GM12878 (cell line): ENCODE results near the gene PNPLA3. TPM values are rescaled to one million over a fixed set of nuclear protein-coding genes. Genes with fewer than 3 reads are reported as not detected.

ENCODE experiments used
- ATAC-seq: fragments of 200-7000 bp; cut with Tn5 transposase; 3 replicates; pipeline ENCODE4 v1.9.1; 2020; ENCODE audit warnings: mild to moderate bottlenecking, moderate library complexity
- BruUV-seq: library from RNA; stranded (reverse); fragments of 400-500 nt; replicated peaks from 2 replicates; lab custom pipeline; 2021; lab: Mats Ljungman, UMichigan
- CTCF ChIA-PET: fragments of 300-600 bp; sonication (Branson Sonifier 250); formaldehyde crosslinking; extraction: SDS; loops from one replicate; lab custom pipeline; 2021; ENCODE audit warnings: inconsistent platforms; lab: Yijun Ruan, JAX
- POLR2A ChIA-PET: fragments of 350-600 bp; formaldehyde crosslinking; extraction: SDS; loops from one replicate; lab custom pipeline; 2021; ENCODE audit warnings: inconsistent platforms; lab: Charles Lee
- RAD21 ChIA-PET: fragments of 300-600 bp; sonication (Branson Sonifier 250); formaldehyde crosslinking; loops from one replicate; lab custom pipeline; 2023; ENCODE audit warnings: antibody characterized with exemption; ENCODE audit not compliant: unreplicated experiment; lab: Charles Lee
- SMC1A ChIA-PET: fragments of 300-600 bp; sonication (Branson Sonifier 250); formaldehyde crosslinking; loops from one replicate; lab custom pipeline; 2023; ENCODE audit not compliant: unreplicated experiment, uncharacterized antibody; lab: Charles Lee
- DNase-seq: peaks from one replicate; pipeline ENCODE4 v3.0.0-alpha.2; 2011; ENCODE audit warnings: low read depth, low spot score
- FAIRE-seq: peaks from 3 replicates; lab custom pipeline; 2011; peaks lifted over from hg19 to GRCh38; lab: Jason Lieb, UNC
- H2AFZ ChIP-seq: 2 replicates; pipeline ENCODE4 v1.6.0; 2011; ENCODE audit warnings: low read depth, low read length, control low read depth; ENCODE audit not compliant: control insufficient read depth
- H3K27ac ChIP-seq: 2 replicates; pipeline ENCODE4 v1.5.1; 2011; ENCODE audit warnings: control low read depth; ENCODE audit not compliant: control insufficient read depth, insufficient read depth
- H3K27me3 ChIP-seq, 2 experiments: replicated peaks in 1 of 2; 2 replicates each; pipeline versions ENCODE4 v1.6.0 to v1.6.1; 2011; ENCODE audit warnings: low read length in 1 of 2; ENCODE audit not compliant: control insufficient read depth in 2 of 2, insufficient read depth in 2 of 2
- H3K36me3 ChIP-seq, 2 experiments: 2 replicates each; pipeline ENCODE4 v1.5.1; 2011; ENCODE audit warnings: low read length in 1 of 2; ENCODE audit not compliant: control insufficient read depth in 2 of 2, insufficient read depth in 2 of 2
- H3K4me1 ChIP-seq: 2 replicates; pipeline ENCODE4 v1.6.1; 2011; ENCODE audit warnings: mild to moderate bottlenecking, low read length, moderate library complexity, mixed read lengths; ENCODE audit not compliant: control insufficient read depth, insufficient read depth
- H3K4me2 ChIP-seq: 2 replicates; pipeline ENCODE4 v1.6.0; 2011; ENCODE audit warnings: control low read depth; ENCODE audit not compliant: control insufficient read depth, insufficient read depth
- H3K4me3 ChIP-seq: fragments of 200-600 bp; sonication (generic); 2 replicates; pipeline ENCODE4 v1.5.1; 2016
- H3K79me2 ChIP-seq: 2 replicates; pipeline ENCODE4 v1.6.0; 2011; ENCODE audit warnings: low read length; ENCODE audit not compliant: control insufficient read depth, insufficient read depth
- H3K9ac ChIP-seq: 2 replicates; pipeline ENCODE4 v1.8.0; 2011; ENCODE audit warnings: low read length, control low read depth, mixed read lengths; ENCODE audit not compliant: control insufficient read depth, insufficient read depth
- H3K9me3 ChIP-seq: replicated peaks from 3 replicates; pipeline ENCODE4 v1.5.1; 2011; ENCODE audit warnings: mild to moderate bottlenecking, low read length; ENCODE audit not compliant: control insufficient read depth, insufficient read depth
- H4K20me1 ChIP-seq: 2 replicates; pipeline ENCODE4 v1.6.0; 2011; ENCODE audit not compliant: control insufficient read depth, insufficient read depth
- BRCA1 ChIP-seq: IDR thresholded peaks from 2 replicates; pipeline ENCODE4 v1.6.1; 2011; ENCODE audit warnings: low read depth, low read length, improper control_type of control experiment
- CHD1 ChIP-seq: IDR thresholded peaks from 2 replicates; pipeline ENCODE4 v1.6.1; 2012; ENCODE audit warnings: low read depth, low read length, improper control_type of control experiment
- EP300 ChIP-seq, 2 experiments: fragments of 150-350 bp in 1 of 2; IDR thresholded peaks; 2 replicates each; pipeline ENCODE4 v1.6.1; 2011 to 2012; ENCODE audit warnings: low read depth in 2 of 2, low read length in 2 of 2, borderline replicate concordance in 1 of 2, improper control_type of control experiment in 1 of 2, inconsistent platforms in 1 of 2; ENCODE audit not compliant: control insufficient read depth in 1 of 2
- ESRRA ChIP-seq: IDR thresholded peaks from 2 replicates; pipeline ENCODE4 v1.6.1; 2012; ENCODE audit warnings: mild to moderate bottlenecking, low read length, improper control_type of control experiment
- EZH2 ChIP-seq: IDR thresholded peaks from 2 replicates; pipeline ENCODE4 v1.6.1; 2012; ENCODE audit warnings: low read depth, mild to moderate bottlenecking, control low read depth, inconsistent platforms, low read length, borderline replicate concordance; ENCODE audit not compliant: control insufficient read depth
- IRF5 ChIP-seq: fragments of 450-650 bp; IDR thresholded peaks from 2 replicates; pipeline ENCODE4 v1.6.1; 2017; ENCODE audit warnings: borderline replicate concordance
- STAT1 ChIP-seq: fragments of 450-650 bp; conservative IDR thresholded peaks from 2 replicates; pipeline ENCODE4 v1.6.1; 2014; ENCODE audit warnings: antibody characterized with exemption, mild to moderate bottlenecking
- ZNF274 ChIP-seq: IDR thresholded peaks from one replicate; pipeline ENCODE4 v1.8.0; 2011; ENCODE audit not compliant: insufficient read length, insufficient read depth
- WGBS: methylation state at CpG from one replicate; pipeline ENCODE4 v1.1.6; 2016; ENCODE audit warnings: low lambda C conversion rate; ENCODE audit not compliant: insufficient replicate concordance, insufficient coverage; ENCODE audit errors: missing lambda C conversion rate; 5-methylcytosine and 5-hydroxymethylcytosine counted together
- in situ Hi-C: fragments of 300-500 bp; cut with MboI; formaldehyde crosslinking; loops from 9 replicates; pipeline ENCODE4 v1.14.3; 2018; ENCODE audit warnings: mixed read lengths
- intact Hi-C: fragments of 100-400 bp; cut with micrococcal nuclease; formaldehyde crosslinking; loops from one replicate; pipeline ENCODE4 v1.14.2; 2022; ENCODE audit not compliant: unreplicated experiment
- polyA plus RNA-seq, 11 experiments: library from polyadenylated mRNA; depleted of rRNA in 4 of 11; unstranded in 6 of 11; stranded (reverse) in 5 of 11; fragments of >200 nt; fragmentation: Nextera tagmentation in 4 of 11; fragmentation: Illumina TruSeq in 1 of 11; extraction: Ambion mirVana in 4 of 11; extraction: Trizol in 1 of 11; gene quantifications; 1 replicate in 1 of 11; 2 replicates in 10 of 11; pipeline versions ENCODE4 v1.2.1 to v1.2.3, GENCODE V29; 2011 to 2016; ENCODE audit warnings: inconsistent platforms in 2 of 11, missing spikeins in 2 of 11, low read depth in 1 of 11
- total RNA-seq, 4 experiments: library from RNA; depleted of rRNA in 3 of 4; stranded (reverse); fragments of >200 nt in 3 of 4; fragmentation: Illumina TruSeq in 1 of 4; extraction: Trizol in 1 of 4; gene quantifications; 2 replicates each; pipeline versions ENCODE4 v1.2.1 to v1.2.3, GENCODE V29; 2013 to 2021

The PNPLA3 gene
- total and polyA plus RNA-seq, 10 of the 15 experiments (the other 5 are each of a cell fraction or from before 2014, with no cell fraction given): 0.05 to 0.08 TPM; not detected in 8

GRCh38 chr22:43928908-43929307 is 5.3 kb downstream of the PNPLA3 start:
- intact Hi-C loops (no loop called here), in situ Hi-C loops (no loop called here)
- FAIRE-seq (no peak), DNase-seq (no peak), ATAC-seq (no peak)
- Histone ChIP-seq H3K4me2 (no peak overlapping the region), H3K4me1 (no peaks in the 10 kb centered on the region), H3K9ac (no peak overlapping the region), H3K27me3 (peaks cover 0 to 2% of the 10 kb centered on the region in 2 experiments; a peak in 2 of 4 replicates), H3K36me3 (no peaks in the 10 kb centered on the region), H3K27ac (no peak overlapping the region), H3K9me3 (no peaks in the 10 kb centered on the region), H3K79me2 (no peaks in the 10 kb centered on the region), H3K4me3 (no peak overlapping the region), H4K20me1 (no peaks in the 10 kb centered on the region; the same call in 1 of the 2 replicates), H2AFZ (no peak overlapping the region)
- TF ChIP-seq EZH2 (no peak), ZNF274 (no peak), CHD1 (no peak), BRCA1 (no peak), IRF5 (no peak), STAT1 (no peak), EP300 (IDR thresholded peaks at IDR 0.05; ENCODE audit: borderline replicate concordance in 1 of 2, control insufficient read depth in 1 of 2, low read depth in 2 of 2, low read length in 2 of 2) (no peak), ESRRA (no peak)
- 45% methylated on average over 6 of the region's 6 CpGs for WGBS
- ChIA-PET POLR2A (no interaction called here), SMC1A (no interaction called here), CTCF (interaction anchor here (1.0 kb wide), 1 partner anchor 17 kb away, joined by 3 read pairs; no protein-coding TSS in a partner anchor), RAD21 (no interaction called here)
- no TSS peak for BruUV-seq
